HS-27A (cell line): Measurements from ENCODE around the gene DCTN3.

Experiments used
- DNase-seq: peaks from one replicate; pipeline ENCODE4 v3.0.0-alpha.2; 2012; ENCODE audit warnings: low read depth, missing footprints

The DCTN3 gene

GRCh38 chr9:34590381-34591247 is 29.7 kb downstream of the DCTN3 start:
- no peak for DNase-seq

GRCh38 chr9:34589636-34590380 is 30.5 kb downstream of the DCTN3 start, which contains the start of gene CNTFR:
TSS of gene CNTFR (minus strand) at chr9:34589724. CDS start at chr9:34568981, 20,743 bp downstream.
- DNase-seq, result no peak

- DNase-seq, result no peak
Measured at GRCh38 chr9:34588671-34589635, 31.3 kb downstream of the DCTN3 start.

- DNase-seq, result no peak
Measured at GRCh38 chr9:34587271-34587670, 33.0 kb downstream of the DCTN3 start.

- no peak for DNase-seq
Measured at GRCh38 chr9:34585946-34586669, 34.2 kb downstream of the DCTN3 start.

GRCh38 chr9:34584970-34585369 is 35.3 kb downstream of the DCTN3 start:
- no peak for DNase-seq

- no peak for DNase-seq
Measured at GRCh38 chr9:34582787-34583186, 37.5 kb downstream of the DCTN3 start.

- no peak for DNase-seq
Measured at GRCh38 chr9:34581318-34581717, 39.0 kb downstream of the DCTN3 start.

- DNase-seq, result no peak
Measured at GRCh38 chr9:34580358-34580757, 39.9 kb downstream of the DCTN3 start.

- DNase-seq, result no peak
Measured at GRCh38 chr9:34579808-34580163, 40.5 kb downstream of the DCTN3 start.

GRCh38 chr9:34579104-34579807 is 41.0 kb downstream of the DCTN3 start:
- DNase-seq, result no peak

- no peak for DNase-seq
Measured at GRCh38 chr9:34578241-34579103, 41.8 kb downstream of the DCTN3 start.

GRCh38 chr9:34577400-34578240 is 42.7 kb downstream of the DCTN3 start:
- no peak for DNase-seq

GRCh38 chr9:34576597-34577399 is 43.5 kb downstream of the DCTN3 start:
- no peak for DNase-seq

GRCh38 chr9:34575862-34576596 is 44.3 kb downstream of the DCTN3 start:
- DNase-seq, result no peak

- DNase-seq, result no peak
Measured at GRCh38 chr9:34575241-34575640, 45.1 kb downstream of the DCTN3 start.

- no peak for DNase-seq
Measured at GRCh38 chr9:34574571-34574970, 45.7 kb downstream of the DCTN3 start.
